ENCODE measurements around the gene FUT2.

DNA sequence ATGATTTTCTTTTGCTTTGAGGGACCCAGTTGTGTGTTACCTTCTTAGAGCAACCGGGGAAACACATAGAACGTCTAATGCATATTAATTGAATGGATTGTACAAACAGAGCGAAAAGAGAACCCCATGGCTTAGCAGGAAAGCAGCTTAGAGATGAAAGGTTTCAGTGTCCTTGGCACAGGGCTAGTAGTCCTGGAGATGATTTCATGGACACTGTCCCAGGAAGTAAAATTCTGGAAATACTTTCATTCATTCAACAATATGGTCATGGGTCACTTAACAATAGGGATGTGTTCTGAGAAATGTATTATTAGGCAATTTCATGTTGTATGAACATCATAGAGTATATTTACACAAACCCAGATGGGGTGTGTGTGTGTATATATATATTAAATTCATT lies 9.7 kb upstream of the FUT2 start:
- no peak for TF ChIP-seq ZNF140 (tag by site-specific recombination; IDR thresholded peaks at IDR 0.05)
- TF ChIP-seq, protein P1, sequence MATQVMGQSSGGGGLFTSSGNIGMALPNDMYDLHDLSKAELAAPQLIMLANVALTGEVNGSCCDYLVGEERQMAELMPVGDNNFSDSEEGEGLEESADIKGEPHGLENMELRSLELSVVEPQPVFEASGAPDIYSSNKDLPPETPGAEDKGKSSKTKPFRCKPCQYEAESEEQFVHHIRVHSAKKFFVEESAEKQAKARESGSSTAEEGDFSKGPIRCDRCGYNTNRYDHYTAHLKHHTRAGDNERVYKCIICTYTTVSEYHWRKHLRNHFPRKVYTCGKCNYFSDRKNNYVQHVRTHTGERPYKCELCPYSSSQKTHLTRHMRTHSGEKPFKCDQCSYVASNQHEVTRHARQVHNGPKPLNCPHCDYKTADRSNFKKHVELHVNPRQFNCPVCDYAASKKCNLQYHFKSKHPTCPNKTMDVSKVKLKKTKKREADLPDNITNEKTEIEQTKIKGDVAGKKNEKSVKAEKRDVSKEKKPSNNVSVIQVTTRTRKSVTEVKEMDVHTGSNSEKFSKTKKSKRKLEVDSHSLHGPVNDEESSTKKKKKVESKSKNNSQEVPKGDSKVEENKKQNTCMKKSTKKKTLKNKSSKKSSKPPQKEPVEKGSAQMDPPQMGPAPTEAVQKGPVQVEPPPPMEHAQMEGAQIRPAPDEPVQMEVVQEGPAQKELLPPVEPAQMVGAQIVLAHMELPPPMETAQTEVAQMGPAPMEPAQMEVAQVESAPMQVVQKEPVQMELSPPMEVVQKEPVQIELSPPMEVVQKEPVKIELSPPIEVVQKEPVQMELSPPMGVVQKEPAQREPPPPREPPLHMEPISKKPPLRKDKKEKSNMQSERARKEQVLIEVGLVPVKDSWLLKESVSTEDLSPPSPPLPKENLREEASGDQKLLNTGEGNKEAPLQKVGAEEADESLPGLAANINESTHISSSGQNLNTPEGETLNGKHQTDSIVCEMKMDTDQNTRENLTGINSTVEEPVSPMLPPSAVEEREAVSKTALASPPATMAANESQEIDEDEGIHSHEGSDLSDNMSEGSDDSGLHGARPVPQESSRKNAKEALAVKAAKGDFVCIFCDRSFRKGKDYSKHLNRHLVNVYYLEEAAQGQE (tag by site-specific recombination; IDR thresholded peaks at IDR 0.05): no peak

Data from HEK293 (cell line).